ENCODE results near the gene IFNK.

- no peak for TF ChIP-seq CTCF (IDR thresholded peaks at IDR 0.05; ENCODE audit: poor library complexity)
- no peak for TF ChIP-seq EZH2 (IDR thresholded peaks at IDR 0.05; ENCODE audit: borderline replicate concordance)
These were observed 20.5 kb upstream of the IFNK start for GRCh38 chr9:27503623-27504022.

Measured in hepatocyte (in vitro differentiated cells).